Natural killer cell (primary cell): ENCODE results near the gene CAPN15. TPM values are rescaled to one million over a fixed set of nuclear protein-coding genes. Genes with fewer than 3 reads are reported as not detected.

Experiments
- ATAC-seq, 3 donors: fragments of 150-1000 bp in 2 of 3; fragments of 200-7000 bp in 1 of 3; cut with Tn5 transposase; 1 replicate in 1 of 3; 2 replicates in 2 of 3; pipeline ENCODE4 v1.10.0; 2021; ENCODE audit warnings: mild to moderate bottlenecking in 2 of 3, moderate library complexity in 2 of 3
- DNase-seq, 2 donors: peaks; one replicate each; pipeline versions ENCODE4 v3.0.0 to v3.0.0-alpha.2; 2013 to 2021; ENCODE audit warnings: mixed read lengths in 1 of 2
- H3K27ac ChIP-seq: one replicate; pipeline ENCODE4 v1.5.1; 2013; ENCODE audit warnings: mild to moderate bottlenecking, low read length
- H3K27me3 ChIP-seq: one replicate; pipeline ENCODE4 v1.6.1; 2013; ENCODE audit warnings: low read length; ENCODE audit not compliant: control insufficient read depth, insufficient read depth
- H3K36me3 ChIP-seq: one replicate; pipeline ENCODE4 v1.6.1; 2013; ENCODE audit warnings: low read length; ENCODE audit not compliant: control insufficient read depth, insufficient read depth
- H3K4me1 ChIP-seq: one replicate; pipeline ENCODE4 v1.6.1; 2013; ENCODE audit warnings: low read length; ENCODE audit not compliant: control insufficient read depth, insufficient read depth
- H3K4me3 ChIP-seq: one replicate; pipeline ENCODE4 v1.5.1; 2013; ENCODE audit warnings: low read length
- H3K9me3 ChIP-seq: one replicate; pipeline ENCODE4 v1.6.1; 2013; ENCODE audit warnings: low read length; ENCODE audit not compliant: control insufficient read depth, insufficient read depth
- H3K27ac Mint-ChIP-seq, 2 donors: one replicate each; pipeline ENCODE4 v1.8.0; 2022; ENCODE audit warnings: mild to moderate bottlenecking in 2 of 2, mixed read lengths in 2 of 2, moderate library complexity in 1 of 2
- H3K27me3 Mint-ChIP-seq, 2 donors: one replicate each; pipeline ENCODE4 v1.8.0; 2022; ENCODE audit warnings: low read depth in 2 of 2, mixed read lengths in 2 of 2
- H3K36me3 Mint-ChIP-seq: one replicate; pipeline ENCODE4 v1.8.0; 2022; ENCODE audit warnings: mixed read lengths
- H3K4me1 Mint-ChIP-seq, 2 donors: one replicate each; pipeline ENCODE4 v1.8.0; 2022; ENCODE audit warnings: mixed read lengths in 2 of 2
- H3K4me3 Mint-ChIP-seq: one replicate; pipeline ENCODE4 v1.8.0; 2022; ENCODE audit warnings: mild to moderate bottlenecking, moderate library complexity, mixed read lengths
- H3K9me3 Mint-ChIP-seq, 2 donors: one replicate each; pipeline ENCODE4 v1.8.0; 2022; ENCODE audit warnings: mixed read lengths in 2 of 2
- WGBS: methylation state at CpG from one replicate; pipeline ENCODE4 v1.1.7; 2013; ENCODE audit warnings: missing lambda C conversion rate; ENCODE audit not compliant: insufficient coverage; 5-methylcytosine and 5-hydroxymethylcytosine counted together
- intact Hi-C: fragments of 100-400 bp; cut with micrococcal nuclease; formaldehyde crosslinking; loops from one replicate; pipeline ENCODE4 v1.14.2; 2022
- total RNA-seq, 4 donors: library from RNA; stranded (reverse); fragments of 120-200 nt in 1 of 4; gene quantifications; one replicate each; pipeline versions ENCODE4 v1.2.3 to v1.2.4, GENCODE V29; 2013 to 2022
- TF ChIP-seq, protein P1 (sequence below): fragments of 200-600 bp; IDR thresholded peaks from one replicate; pipeline ENCODE4 v1.8.0; 2022; ENCODE audit warnings: antibody characterized with exemption

The CAPN15 gene
- total RNA-seq, 3 donors from 2014 or later (not counting 1 experiment from before 2014, with no cell fraction given): 151 to 275 (median 186) TPM

DNA sequence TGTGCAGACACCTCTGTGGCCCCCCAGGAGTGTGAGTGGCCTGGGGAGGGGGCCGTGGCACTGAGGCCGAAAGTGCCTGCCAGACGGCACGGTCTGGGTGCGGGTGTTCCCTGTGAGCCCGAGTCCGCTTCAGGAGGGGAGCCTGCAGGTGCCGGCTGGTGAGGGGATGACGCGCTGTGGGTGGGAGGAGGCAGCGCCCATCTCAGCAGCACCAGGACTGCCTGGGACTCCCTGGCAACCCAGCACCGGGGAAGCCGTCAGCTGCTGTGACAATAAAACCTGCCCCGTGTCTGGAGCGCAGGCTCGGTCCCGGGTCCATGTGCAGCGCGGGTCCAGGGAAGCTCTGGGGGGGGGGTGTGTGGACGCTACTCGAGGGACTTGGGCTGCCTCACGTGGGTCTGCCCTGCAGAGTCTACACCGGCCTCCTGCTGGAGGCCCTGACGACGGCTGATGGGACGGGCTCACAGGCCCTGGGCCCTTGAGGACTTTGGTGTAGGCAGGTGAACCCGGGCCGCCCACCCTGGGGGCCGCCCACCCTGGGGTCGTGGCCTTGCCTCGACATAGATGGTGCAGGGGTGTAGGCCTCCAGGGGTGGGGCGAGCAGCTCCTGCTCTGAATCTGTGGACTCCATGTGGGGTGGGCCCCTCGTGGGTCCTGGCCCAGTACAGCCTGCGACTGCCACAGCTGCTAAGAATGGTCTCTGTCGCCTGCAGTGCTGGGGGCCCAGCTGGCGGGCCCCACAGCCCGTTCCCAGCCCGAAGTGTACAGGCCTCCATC is 56.5 kb downstream of the CAPN15 start:
- WGBS: 78% methylated on average over 36 of the region's 38 CpGs
- no peak for ATAC-seq
- Histone ChIP-seq H3K9me3 (no peaks in the 10 kb centered on the region), H3K27me3 (no peaks in the 10 kb centered on the region), H3K36me3 (no peaks in the 10 kb centered on the region), H3K27ac (no peak overlapping the region), H3K4me3 (no peak overlapping the region), H3K4me1 (peaks cover 18% of the 10 kb centered on the region)
- Mint-ChIP-seq H3K4me3 (no peak overlapping the region), H3K36me3 (no peaks in the 10 kb centered on the region), H3K4me1 (peaks cover 0 to 7% of the 10 kb centered on the region in 2 donors), H3K27ac (no peak overlapping the region), H3K9me3 (no peaks in the 10 kb centered on the region), H3K27me3 (no peaks in the 10 kb centered on the region)
- intact Hi-C loops: no loop called here
- TF ChIP-seq, protein P1, sequence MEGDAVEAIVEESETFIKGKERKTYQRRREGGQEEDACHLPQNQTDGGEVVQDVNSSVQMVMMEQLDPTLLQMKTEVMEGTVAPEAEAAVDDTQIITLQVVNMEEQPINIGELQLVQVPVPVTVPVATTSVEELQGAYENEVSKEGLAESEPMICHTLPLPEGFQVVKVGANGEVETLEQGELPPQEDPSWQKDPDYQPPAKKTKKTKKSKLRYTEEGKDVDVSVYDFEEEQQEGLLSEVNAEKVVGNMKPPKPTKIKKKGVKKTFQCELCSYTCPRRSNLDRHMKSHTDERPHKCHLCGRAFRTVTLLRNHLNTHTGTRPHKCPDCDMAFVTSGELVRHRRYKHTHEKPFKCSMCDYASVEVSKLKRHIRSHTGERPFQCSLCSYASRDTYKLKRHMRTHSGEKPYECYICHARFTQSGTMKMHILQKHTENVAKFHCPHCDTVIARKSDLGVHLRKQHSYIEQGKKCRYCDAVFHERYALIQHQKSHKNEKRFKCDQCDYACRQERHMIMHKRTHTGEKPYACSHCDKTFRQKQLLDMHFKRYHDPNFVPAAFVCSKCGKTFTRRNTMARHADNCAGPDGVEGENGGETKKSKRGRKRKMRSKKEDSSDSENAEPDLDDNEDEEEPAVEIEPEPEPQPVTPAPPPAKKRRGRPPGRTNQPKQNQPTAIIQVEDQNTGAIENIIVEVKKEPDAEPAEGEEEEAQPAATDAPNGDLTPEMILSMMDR: no peak
- DNase-seq: no peak

DNA sequence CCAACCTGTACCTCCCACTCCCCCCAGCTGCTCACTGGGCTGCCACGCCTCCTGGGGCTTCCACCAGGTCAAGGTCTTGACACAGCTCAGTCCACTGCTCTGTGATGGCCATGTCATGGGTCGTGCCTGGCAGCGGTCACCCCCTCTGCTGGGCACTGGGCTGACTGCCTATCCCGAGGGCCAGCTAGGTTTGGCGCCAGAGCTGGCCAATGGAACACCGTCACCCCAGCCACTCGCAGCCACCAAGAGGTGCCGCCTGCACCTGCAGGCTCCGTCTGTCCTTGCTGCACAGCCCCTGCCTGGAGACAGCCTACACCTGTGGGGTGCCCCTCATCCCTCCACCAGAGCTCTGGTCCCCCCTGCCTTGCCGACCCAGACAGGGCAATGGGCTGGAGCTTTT is 57.8 kb downstream of the CAPN15 start:
- TF ChIP-seq, protein P1: no peak
- peaks cover 15% of the 10 kb centered on the region for H3K4me1 ChIP-seq
- no peak for ATAC-seq
- no peaks in the 10 kb centered on the region for H3K9me3 Mint-ChIP-seq
- H3K36me3 ChIP-seq: no peaks in the 10 kb centered on the region
- H3K27me3 ChIP-seq: no peaks in the 10 kb centered on the region
- no peak overlapping the region for H3K27ac Mint-ChIP-seq
- H3K27ac ChIP-seq: no peak overlapping the region
- no peaks in the 10 kb centered on the region for H3K36me3 Mint-ChIP-seq
- H3K9me3 ChIP-seq: no peaks in the 10 kb centered on the region
- 50% methylated on average over 10 of the region's 10 CpGs for WGBS
- H3K27me3 Mint-ChIP-seq: no peaks in the 10 kb centered on the region
- DNase-seq: no peak
- no peak overlapping the region for H3K4me3 Mint-ChIP-seq
- peaks cover 0 to 17% of the 10 kb centered on the region in 2 donors for H3K4me1 Mint-ChIP-seq
- intact Hi-C loops: no loop called here
- no peak overlapping the region for H3K4me3 ChIP-seq

DNA sequence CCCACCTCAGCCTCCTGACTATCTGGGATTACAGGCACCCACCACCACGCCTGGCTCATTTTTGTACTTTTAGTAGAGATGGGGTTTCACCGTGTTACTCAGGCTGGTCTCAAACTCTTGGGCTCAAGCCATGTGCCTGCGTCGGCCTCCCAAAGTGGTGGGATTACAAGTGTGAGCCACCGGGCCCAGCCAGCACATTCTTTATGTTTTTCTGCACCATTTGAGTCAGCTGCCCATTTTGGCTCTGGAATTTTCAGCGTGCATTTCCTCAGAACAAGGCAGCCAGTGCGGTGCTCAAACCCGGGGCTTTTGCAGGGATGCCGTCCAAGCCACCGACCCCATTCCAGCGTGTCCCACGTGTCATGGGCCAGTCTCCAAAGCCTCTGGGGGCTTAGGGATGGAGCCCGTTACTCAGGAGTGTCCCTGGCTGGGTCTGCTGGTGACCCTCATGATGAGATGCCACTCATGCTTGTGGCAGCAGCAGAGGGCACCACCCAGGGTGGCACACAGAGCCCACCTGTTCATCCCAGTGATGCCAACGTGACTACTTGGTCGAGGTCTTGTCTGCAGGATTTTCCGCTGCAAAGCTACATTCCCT is 58.6 kb downstream of the CAPN15 start:
- Mint-ChIP-seq H3K27ac (no peak overlapping the region), H3K9me3 (no peaks in the 10 kb centered on the region), H3K4me3 (no peak overlapping the region), H3K4me1 (peaks cover 8 to 25% of the 10 kb centered on the region in 2 donors), H3K27me3 (no peaks in the 10 kb centered on the region), H3K36me3 (no peaks in the 10 kb centered on the region)
- H3K4me1 ChIP-seq: peaks cover 23% of the 10 kb centered on the region
- no peak overlapping the region for H3K4me3 ChIP-seq
- no peak overlapping the region for H3K27ac ChIP-seq
- WGBS: 77% methylated on average over 16 of the region's 16 CpGs
- no peaks in the 10 kb centered on the region for H3K9me3 ChIP-seq
- intact Hi-C loops: no loop called here
- no peaks in the 10 kb centered on the region for H3K27me3 ChIP-seq
- H3K36me3 ChIP-seq: no peaks in the 10 kb centered on the region
- ATAC-seq (no peak), DNase-seq (no peak)
- TF ChIP-seq, protein P1: no peak
